DOHH2 (cell line): ENCODE measurements around the gene GUCY2D.

Experiments used
- H3F3A ChIP-seq: fragments of 200-600 bp; sonication (generic), shearing (Covaris generic); 2 replicates; pipeline ENCODE4 v1.6.0; 2016; ENCODE audit warnings: antibody characterized with exemption, mild to moderate bottlenecking; ENCODE audit not compliant: control insufficient read depth, insufficient read depth
- H3K27ac ChIP-seq: fragments of 200-600 bp; sonication (generic); 2 replicates; pipeline ENCODE4 v1.5.1; 2014; ENCODE audit warnings: low read depth, mild to moderate bottlenecking, low read length, moderate library complexity
- H3K27me3 ChIP-seq: fragments of 200-600 bp; sonication (generic); 2 replicates; pipeline ENCODE4 v1.6.1; 2014; ENCODE audit warnings: mild to moderate bottlenecking, low read length, mixed read lengths; ENCODE audit not compliant: control insufficient read depth
- H3K36me3 ChIP-seq: fragments of 200-600 bp; sonication (generic); 2 replicates; pipeline ENCODE4 v1.6.1; 2014; ENCODE audit warnings: mild to moderate bottlenecking, low read length, moderate library complexity, mixed read lengths; ENCODE audit not compliant: control insufficient read depth
- H3K4me1 ChIP-seq: fragments of 200-600 bp; sonication (generic); 2 replicates; pipeline ENCODE4 v1.6.1; 2014; ENCODE audit warnings: mild to moderate bottlenecking, low read length, mixed read lengths; ENCODE audit not compliant: control insufficient read depth
- H3K4me2 ChIP-seq: fragments of 200-600 bp; sonication (generic); 2 replicates; pipeline ENCODE4 v1.6.0; 2014; ENCODE audit warnings: mild to moderate bottlenecking, low read length, moderate library complexity
- H3K4me3 ChIP-seq: fragments of 200-600 bp; sonication (generic); 2 replicates; pipeline ENCODE4 v1.5.1; 2014; ENCODE audit warnings: mild to moderate bottlenecking, low read length, mixed read lengths
- H3K79me2 ChIP-seq: fragments of 200-600 bp; sonication (generic); 2 replicates; pipeline ENCODE4 v1.6.1; 2014; ENCODE audit warnings: mild to moderate bottlenecking, low read length, mixed read lengths; ENCODE audit not compliant: control insufficient read depth
- H3K9me2 ChIP-seq: fragments of 200-600 bp; sonication (generic); replicated peaks from 2 replicates; pipeline ENCODE4 v1.6.1; 2014; ENCODE audit warnings: mild to moderate bottlenecking, low read length, mixed read lengths; ENCODE audit not compliant: control insufficient read depth
- H3K9me3 ChIP-seq: fragments of 200-600 bp; sonication (generic); 2 replicates; pipeline ENCODE4 v1.6.1; 2014; ENCODE audit warnings: antibody characterized with exemption, low read length, mixed read lengths; ENCODE audit not compliant: control insufficient read depth, insufficient read depth
- H4K20me1 ChIP-seq: fragments of 200-600 bp; sonication (generic); 2 replicates; pipeline ENCODE4 v1.6.0; 2014; ENCODE audit warnings: low read depth, mild to moderate bottlenecking, antibody characterized with exemption, low read length, moderate library complexity; ENCODE audit not compliant: control insufficient read depth, insufficient read depth
- EZH2phosphoT487 ChIP-seq: fragments of 200-600 bp; sonication (generic); IDR thresholded peaks from 2 replicates; pipeline ENCODE4 v1.6.1; 2017; ENCODE audit warnings: borderline replicate concordance, mild to moderate bottlenecking, antibody characterized with exemption, low read length, moderate library complexity, mixed read lengths
- TF ChIP-seq, protein P1 (sequence below): fragments of 200-600 bp; sonication (generic); IDR thresholded peaks from one replicate; pipeline ENCODE4 v1.5.1; 2014; ENCODE audit warnings: antibody characterized with exemption, mild to moderate bottlenecking, low read depth, low read length; ENCODE audit not compliant: poor library complexity, severe bottlenecking

The GUCY2D gene

DNA sequence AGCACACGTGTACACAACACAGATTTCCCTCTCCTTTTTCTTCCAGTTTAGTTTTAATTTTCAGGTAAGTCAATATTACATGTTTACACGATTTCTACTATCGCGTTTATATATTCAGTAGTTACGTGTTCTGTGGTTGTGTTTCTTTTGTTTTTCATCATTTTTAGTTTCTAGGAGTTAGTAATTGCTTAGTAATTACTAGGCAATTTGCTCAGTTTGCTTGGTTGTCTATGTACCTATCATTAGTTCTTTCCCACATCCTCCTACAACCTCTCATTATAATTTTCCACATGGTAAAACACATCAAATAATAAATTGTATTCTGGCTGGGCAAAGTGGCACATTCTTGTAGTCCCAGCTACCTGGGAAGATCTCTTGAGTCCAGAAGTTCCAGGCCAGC is 24.6 kb upstream of the GUCY2D start:
- Histone ChIP-seq H3K36me3 (no peaks in the 10 kb centered on the region), H3K4me3 (no peak overlapping the region), H3K4me1 (no peaks in the 10 kb centered on the region), H3K27me3 (peaks cover 9% of the 10 kb centered on the region), H3F3A (no peaks in the 10 kb centered on the region), H3K9me2 (no peaks in the 10 kb centered on the region), H3K9me3 (peaks cover 19% of the 10 kb centered on the region), H3K4me2 (no peak overlapping the region), H4K20me1 (no peaks in the 10 kb centered on the region), H3K79me2 (no peaks in the 10 kb centered on the region), H3K27ac (no peak overlapping the region)
- TF ChIP-seq, protein P1, sequence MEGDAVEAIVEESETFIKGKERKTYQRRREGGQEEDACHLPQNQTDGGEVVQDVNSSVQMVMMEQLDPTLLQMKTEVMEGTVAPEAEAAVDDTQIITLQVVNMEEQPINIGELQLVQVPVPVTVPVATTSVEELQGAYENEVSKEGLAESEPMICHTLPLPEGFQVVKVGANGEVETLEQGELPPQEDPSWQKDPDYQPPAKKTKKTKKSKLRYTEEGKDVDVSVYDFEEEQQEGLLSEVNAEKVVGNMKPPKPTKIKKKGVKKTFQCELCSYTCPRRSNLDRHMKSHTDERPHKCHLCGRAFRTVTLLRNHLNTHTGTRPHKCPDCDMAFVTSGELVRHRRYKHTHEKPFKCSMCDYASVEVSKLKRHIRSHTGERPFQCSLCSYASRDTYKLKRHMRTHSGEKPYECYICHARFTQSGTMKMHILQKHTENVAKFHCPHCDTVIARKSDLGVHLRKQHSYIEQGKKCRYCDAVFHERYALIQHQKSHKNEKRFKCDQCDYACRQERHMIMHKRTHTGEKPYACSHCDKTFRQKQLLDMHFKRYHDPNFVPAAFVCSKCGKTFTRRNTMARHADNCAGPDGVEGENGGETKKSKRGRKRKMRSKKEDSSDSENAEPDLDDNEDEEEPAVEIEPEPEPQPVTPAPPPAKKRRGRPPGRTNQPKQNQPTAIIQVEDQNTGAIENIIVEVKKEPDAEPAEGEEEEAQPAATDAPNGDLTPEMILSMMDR = no peak
- no peak for TF ChIP-seq EZH2phosphoT487

GRCh38 chr17:7982173-7982572 is 20.2 kb upstream of the GUCY2D start:
- Histone ChIP-seq H3K9me2 (no peaks in the 10 kb centered on the region), H3K4me1 (no peaks in the 10 kb centered on the region), H3K36me3 (no peaks in the 10 kb centered on the region), H3K79me2 (no peaks in the 10 kb centered on the region), H3K27ac (no peak overlapping the region), H3K9me3 (no peaks in the 10 kb centered on the region), H3K4me3 (no peak overlapping the region), H3K27me3 (peaks cover 38% of the 10 kb centered on the region), H4K20me1 (no peaks in the 10 kb centered on the region), H3K4me2 (no peak overlapping the region), H3F3A (no peaks in the 10 kb centered on the region)
- TF ChIP-seq, protein P1 = no peak
- no peak for TF ChIP-seq EZH2phosphoT487

GRCh38 chr17:7982666-7983065 is 19.7 kb upstream of the GUCY2D start:
- no peak overlapping the region for H3K27ac ChIP-seq
- H3K4me2 ChIP-seq = no peak overlapping the region
- no peaks in the 10 kb centered on the region for H3K4me1 ChIP-seq
- H3K9me2 ChIP-seq = no peaks in the 10 kb centered on the region
- peaks cover 42% of the 10 kb centered on the region for H3K27me3 ChIP-seq
- H3K36me3 ChIP-seq = no peaks in the 10 kb centered on the region
- no peak for TF ChIP-seq EZH2phosphoT487
- TF ChIP-seq, protein P1 = no peak
- no peaks in the 10 kb centered on the region for H4K20me1 ChIP-seq
- no peaks in the 10 kb centered on the region for H3K9me3 ChIP-seq
- no peaks in the 10 kb centered on the region for H3F3A ChIP-seq
- H3K4me3 ChIP-seq = no peak overlapping the region
- no peaks in the 10 kb centered on the region for H3K79me2 ChIP-seq

GRCh38 chr17:7984904-7985303 is 17.5 kb upstream of the GUCY2D start:
- Histone ChIP-seq H3K27ac (no peak overlapping the region), H3K27me3 (peaks cover 42% of the 10 kb centered on the region), H3K4me3 (no peak overlapping the region), H3K9me2 (no peaks in the 10 kb centered on the region), H3K9me3 (no peaks in the 10 kb centered on the region), H4K20me1 (no peaks in the 10 kb centered on the region), H3F3A (peaks cover 4% of the 10 kb centered on the region), H3K4me2 (no peak overlapping the region), H3K4me1 (peaks cover 14% of the 10 kb centered on the region), H3K36me3 (no peaks in the 10 kb centered on the region), H3K79me2 (no peaks in the 10 kb centered on the region)
- TF ChIP-seq, protein P1 = no peak
- TF ChIP-seq EZH2phosphoT487 = no peak
